Tongue (tissue), 2 donors: Measurements from ENCODE around the gene STIM1. TPM values are rescaled to one million over a fixed set of nuclear protein-coding genes. Genes with fewer than 3 reads are reported as not detected.

Experiments
- DNase-seq: peaks from one replicate; pipeline ENCODE4 v3.0.0-alpha.2; 2015
- total RNA-seq: library from RNA; depleted of rRNA; stranded (reverse); fragments of >200 nt; gene quantifications from one replicate; pipeline ENCODE4 v1.2.3, GENCODE V29; 2014

STIM1 gene
- total RNA-seq, 1 donor from 2014 or later, result 71.0 TPM

GRCh38 chr11:4071325-4071724, 215.9 kb downstream of the STIM1 start:
- no peak for DNase-seq

GRCh38 chr11:4071914-4072313, 216.4 kb downstream of the STIM1 start:
- peak; percentile 27 for DNase-seq

GRCh38 chr11:4072668-4073285, 217.3 kb downstream of the STIM1 start:
- DNase-seq, result peak; percentile 92

- DNase-seq, result no peak
Measured at GRCh38 chr11:4074266-4074665, 218.8 kb downstream of the STIM1 start.

GRCh38 chr11:4076774-4077173, 221.3 kb downstream of the STIM1 start:
- DNase-seq, result peak; percentile 12

- no peak for DNase-seq
Measured at GRCh38 chr11:4083198-4083597, 227.7 kb downstream of the STIM1 start.

- no peak for DNase-seq
Measured at GRCh38 chr11:4084406-4085125, 229.1 kb downstream of the STIM1 start.

- DNase-seq, result no peak
Measured at GRCh38 chr11:4085575-4085974, 230.1 kb downstream of the STIM1 start.

GRCh38 chr11:4086575-4087353, 231.3 kb downstream of the STIM1 start:
- DNase-seq, result no peak

GRCh38 chr11:4087551-4087950, 232.1 kb downstream of the STIM1 start:
- no peak for DNase-seq

- DNase-seq, result no peak
Measured at GRCh38 chr11:4090258-4090657, 234.8 kb downstream of the STIM1 start.

GRCh38 chr11:4092026-4092425, 236.6 kb downstream of the STIM1 start:
- no peak for DNase-seq

- no peak for DNase-seq
Measured at GRCh38 chr11:4093519-4094347, 238.3 kb downstream of the STIM1 start.

- peak; percentile 98 for DNase-seq
Measured at GRCh38 chr11:4094348-4095291, 239.2 kb downstream of the STIM1 start, which contains the start of gene RRM1. TSS of gene RRM1 (plus strand) at chr11:4094799. CDS start at chr11:4095013, 214 bp downstream.

GRCh38 chr11:4095509-4096230, 240.2 kb downstream of the STIM1 start:
- DNase-seq, result peak; percentile 27

GRCh38 chr11:4098026-4098621, 242.7 kb downstream of the STIM1 start:
- DNase-seq, result no peak

- no peak for DNase-seq
Measured at GRCh38 chr11:4102711-4103110, 247.2 kb downstream of the STIM1 start.

GRCh38 chr11:4103269-4103668, 247.8 kb downstream of the STIM1 start:
- DNase-seq, result no peak

GRCh38 chr11:4105916-4106315, 250.5 kb downstream of the STIM1 start:
- peak; percentile 14 for DNase-seq

- no peak for DNase-seq
Measured at GRCh38 chr11:4111834-4112233, 256.4 kb downstream of the STIM1 start.
